Natural killer cell treated with Interleukin-12 subunit alpha and Interleukin-12 subunit beta and Interleukin-15 and Interleukin-18, amount 100 ng/mL, for 72 hours (primary cell): Measurements from ENCODE around the gene CFL2. TPM values are rescaled to one million over a fixed set of nuclear protein-coding genes. Genes with fewer than 3 reads are reported as not detected.

Source experiments
- ATAC-seq, 2 donors: fragments of 150-1000 bp; cut with Tn5 transposase in 1 of 2; sonication (Bioruptor Pico), chemical (Tn5 transposase) in 1 of 2; 2 replicates each; pipeline ENCODE4 v1.10.0; 2021
- DNase-seq: peaks from one replicate; pipeline ENCODE4 v3.0.0; 2022; ENCODE audit warnings: low spot score
- H3K27ac Mint-ChIP-seq, 2 donors: 1 replicate in 1 of 2; 2 replicates in 1 of 2; pipeline ENCODE4 v1.8.0; 2022; ENCODE audit warnings: mixed read lengths in 2 of 2, mild to moderate bottlenecking in 1 of 2, moderate library complexity in 1 of 2
- H3K27me3 Mint-ChIP-seq, 2 donors: 1 replicate in 1 of 2; 2 replicates in 1 of 2; pipeline ENCODE4 v1.8.0; 2022; ENCODE audit warnings: mixed read lengths in 2 of 2
- H3K36me3 Mint-ChIP-seq: one replicate; pipeline ENCODE4 v1.8.0; 2022; ENCODE audit warnings: mixed read lengths
- H3K4me1 Mint-ChIP-seq, 2 donors: 1 replicate in 1 of 2; 2 replicates in 1 of 2; pipeline ENCODE4 v1.8.0; 2022; ENCODE audit warnings: low read depth in 2 of 2, mixed read lengths in 2 of 2, mild to moderate bottlenecking in 1 of 2
- H3K4me3 Mint-ChIP-seq: one replicate; pipeline ENCODE4 v1.8.0; 2022; ENCODE audit warnings: mixed read lengths
- H3K9me3 Mint-ChIP-seq: 2 replicates; pipeline ENCODE4 v1.8.0; 2022; ENCODE audit warnings: mixed read lengths
- total RNA-seq, 2 donors: library from RNA; stranded (reverse); gene quantifications; one replicate each; pipeline ENCODE4 v1.2.3, GENCODE V29; 2022

Gene CFL2
- total RNA-seq, 2 donors from 2014 or later, result 8.6 to 8.8 TPM

DNA sequence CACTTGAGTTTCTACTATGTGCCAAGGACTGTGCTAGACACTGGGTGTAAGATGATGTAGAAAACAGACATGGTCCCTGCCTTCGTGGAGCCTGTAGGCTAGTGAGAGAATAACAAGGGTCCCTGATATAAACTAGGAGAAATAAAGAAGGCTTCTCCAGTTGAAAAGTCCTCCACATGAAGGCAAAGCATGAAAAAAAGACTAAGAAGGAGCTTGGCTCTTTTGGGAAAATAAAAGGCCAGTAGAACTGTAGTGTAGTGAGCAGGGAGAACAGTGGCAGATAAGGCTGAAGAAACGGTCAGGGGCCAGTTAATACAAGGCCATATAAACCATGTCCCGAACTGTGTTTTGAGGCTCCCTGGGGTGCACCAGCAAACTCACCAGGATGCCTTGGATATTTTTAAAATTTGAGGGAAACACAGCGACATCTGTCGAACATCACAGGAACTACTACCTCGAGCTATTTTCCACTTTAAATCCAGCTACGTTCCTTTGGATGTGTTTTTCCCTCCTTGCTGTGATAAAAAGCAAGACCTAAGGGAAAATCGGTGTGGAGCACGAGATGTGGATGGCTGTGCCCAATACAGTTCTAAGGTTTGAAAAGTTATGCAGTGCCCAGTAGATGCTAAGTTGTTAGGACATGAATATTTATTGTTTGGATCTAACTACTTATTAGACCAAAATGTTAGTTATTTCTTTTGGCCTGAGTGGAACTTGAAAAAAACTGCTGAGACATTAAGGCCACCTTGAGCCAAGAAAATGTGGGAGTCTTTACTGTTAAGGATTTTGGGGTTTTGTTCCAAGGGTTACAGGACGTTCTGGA is 8.5 kb upstream of the CFL2 start:
- H3K27ac Mint-ChIP-seq, result no peak overlapping the region
- no peaks in the 10 kb centered on the region for H3K9me3 Mint-ChIP-seq
- H3K27me3 Mint-ChIP-seq, result peaks cover 0 to 5% of the 10 kb centered on the region in 2 donors
- no peak for ATAC-seq
- no peak overlapping the region for H3K4me3 Mint-ChIP-seq
- peak; percentile 76 for DNase-seq
- H3K4me1 Mint-ChIP-seq, result peaks cover 0 to 2% of the 10 kb centered on the region in 2 donors
- H3K36me3 Mint-ChIP-seq, result no peaks in the 10 kb centered on the region

GRCh38 chr14:34721129-34721528 is 6.7 kb upstream of the CFL2 start:
- Mint-ChIP-seq H3K27me3 (peaks cover 0 to 7% of the 10 kb centered on the region in 2 donors), H3K4me3 (no peak overlapping the region), H3K27ac (no peak overlapping the region), H3K4me1 (peaks cover 1 to 2% of the 10 kb centered on the region in 2 donors), H3K9me3 (no peaks in the 10 kb centered on the region), H3K36me3 (no peaks in the 10 kb centered on the region)
- DNase-seq (no peak), ATAC-seq (no peak)

DNA sequence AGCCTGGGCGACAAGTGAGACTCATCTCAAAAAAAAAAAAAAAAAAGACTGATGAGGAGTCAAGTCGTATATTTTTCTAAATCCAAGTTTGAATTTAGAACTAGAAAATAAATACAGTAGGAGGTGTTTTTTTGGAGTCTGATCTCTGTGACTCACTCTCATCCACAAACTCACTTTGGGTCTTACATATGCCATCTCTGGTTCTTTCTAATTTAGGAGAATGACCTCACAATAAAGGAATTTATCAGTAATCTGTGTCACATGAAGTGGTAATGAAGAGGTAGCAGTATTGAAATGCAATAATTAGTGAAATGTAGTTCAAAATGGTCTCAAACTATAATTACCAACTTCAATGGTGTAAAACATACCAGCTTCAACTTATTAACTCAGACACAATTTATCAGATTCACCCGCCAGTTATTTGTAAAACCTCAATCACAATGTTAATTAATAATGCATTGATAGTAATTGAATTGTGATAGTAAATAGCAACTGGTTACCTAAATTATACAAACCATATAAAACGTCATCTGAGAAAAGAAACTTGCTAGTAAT is 4.4 kb upstream of the CFL2 start:
- Mint-ChIP-seq H3K27me3 (peaks cover 0 to 7% of the 10 kb centered on the region in 2 donors), H3K4me3 (no peak overlapping the region), H3K9me3 (no peaks in the 10 kb centered on the region), H3K27ac (no peak overlapping the region), H3K36me3 (no peaks in the 10 kb centered on the region), H3K4me1 (peaks cover 12 to 13% of the 10 kb centered on the region in 2 donors)
- DNase-seq, result no peak
- ATAC-seq, result no peak

DNA sequence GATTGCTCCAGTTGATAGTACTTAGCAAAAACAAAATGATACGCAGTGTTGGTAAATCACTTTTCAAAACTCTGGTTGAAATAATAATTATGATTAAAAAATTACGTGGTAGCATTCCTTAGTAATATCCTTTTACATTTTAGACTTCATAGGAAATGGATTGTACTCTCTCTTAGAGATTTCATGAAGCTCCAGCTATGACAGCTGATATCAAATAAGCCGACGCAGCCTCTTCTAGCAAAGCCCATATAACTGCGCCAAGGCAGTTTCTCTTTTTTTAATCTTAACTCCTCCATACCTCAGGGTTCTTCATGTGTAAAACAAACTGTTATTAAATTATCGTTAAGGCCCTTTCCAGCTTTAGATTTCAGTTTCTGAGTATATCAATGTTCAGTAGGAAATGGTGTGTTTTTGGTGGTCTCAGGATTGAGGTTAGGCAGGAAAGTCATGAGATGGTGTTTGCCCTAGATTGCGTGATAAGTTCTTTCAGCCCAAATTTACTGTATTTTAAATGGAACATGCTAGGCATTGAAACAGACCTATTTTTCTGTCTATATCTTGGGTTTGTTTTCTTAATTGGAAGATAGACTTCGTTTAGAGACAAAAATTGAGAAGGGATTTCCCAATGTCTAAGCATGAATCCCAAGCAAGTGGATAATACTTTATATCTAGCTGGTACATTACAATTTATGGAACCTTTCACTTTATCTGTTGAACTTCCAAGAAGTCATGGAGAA is 902 bp upstream of the CFL2 start:
- no peaks in the 10 kb centered on the region for H3K9me3 Mint-ChIP-seq
- H3K4me1 Mint-ChIP-seq, result peaks cover 18 to 23% of the 10 kb centered on the region in 2 donors
- H3K27me3 Mint-ChIP-seq, result peaks cover 0 to 5% of the 10 kb centered on the region in 2 donors
- H3K4me3 Mint-ChIP-seq, result peak overlapping the region; percentile 70
- H3K36me3 Mint-ChIP-seq, result peaks cover 6% of the 10 kb centered on the region
- H3K27ac Mint-ChIP-seq, result peak overlapping the region; percentile 72 to 87
- no peak for DNase-seq
- ATAC-seq, result no peak

- Mint-ChIP-seq H3K27me3 (peaks cover 0 to 5% of the 10 kb centered on the region in 2 donors), H3K36me3 (peaks cover 6% of the 10 kb centered on the region), H3K4me3 (peak overlapping the region; percentile 89), H3K9me3 (no peaks in the 10 kb centered on the region), H3K27ac (peak overlapping the region; percentile 68 to 92), H3K4me1 (peaks cover 18 to 23% of the 10 kb centered on the region in 2 donors)
- ATAC-seq (peak; percentile 7 to 33), DNase-seq (no peak)
Measured at GRCh38 chr14:34713681-34714319, 593 bp downstream of the CFL2 start.

DNA sequence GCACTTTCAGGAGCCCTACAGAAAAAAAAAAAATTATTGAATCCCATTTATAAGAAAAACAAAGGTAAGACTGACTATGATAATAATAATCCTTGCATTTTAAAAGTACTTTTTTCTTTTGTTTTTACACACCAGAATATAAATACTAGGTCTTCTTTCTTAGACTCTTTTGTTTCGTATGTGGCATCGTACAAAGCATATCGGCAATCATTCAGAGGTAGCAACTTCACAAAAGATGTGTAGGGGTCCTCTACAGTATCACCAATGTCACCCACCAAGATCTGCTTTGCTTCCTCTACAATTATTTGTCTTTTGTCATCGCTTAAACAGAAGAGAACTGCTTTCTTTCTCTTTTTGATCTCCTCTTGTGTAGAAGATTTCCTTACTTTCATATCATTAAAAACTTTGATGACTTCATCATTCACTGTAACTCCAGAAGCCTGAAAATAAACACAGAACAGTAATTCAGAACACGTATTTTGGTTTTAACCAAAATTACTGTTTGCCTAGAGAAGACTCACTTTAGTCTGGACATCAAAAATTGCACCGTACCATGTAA is 1.2 kb downstream of the CFL2 start:
- no peaks in the 10 kb centered on the region for H3K9me3 Mint-ChIP-seq
- H3K4me1 Mint-ChIP-seq, result peaks cover 18 to 23% of the 10 kb centered on the region in 2 donors
- peak overlapping the region; percentile 89 for H3K4me3 Mint-ChIP-seq
- H3K27me3 Mint-ChIP-seq, result peaks cover 0 to 4% of the 10 kb centered on the region in 2 donors
- ATAC-seq (no peak), DNase-seq (no peak)
- H3K27ac Mint-ChIP-seq, result peak overlapping the region; percentile 68 to 92
- H3K36me3 Mint-ChIP-seq, result peaks cover 6% of the 10 kb centered on the region

DNA sequence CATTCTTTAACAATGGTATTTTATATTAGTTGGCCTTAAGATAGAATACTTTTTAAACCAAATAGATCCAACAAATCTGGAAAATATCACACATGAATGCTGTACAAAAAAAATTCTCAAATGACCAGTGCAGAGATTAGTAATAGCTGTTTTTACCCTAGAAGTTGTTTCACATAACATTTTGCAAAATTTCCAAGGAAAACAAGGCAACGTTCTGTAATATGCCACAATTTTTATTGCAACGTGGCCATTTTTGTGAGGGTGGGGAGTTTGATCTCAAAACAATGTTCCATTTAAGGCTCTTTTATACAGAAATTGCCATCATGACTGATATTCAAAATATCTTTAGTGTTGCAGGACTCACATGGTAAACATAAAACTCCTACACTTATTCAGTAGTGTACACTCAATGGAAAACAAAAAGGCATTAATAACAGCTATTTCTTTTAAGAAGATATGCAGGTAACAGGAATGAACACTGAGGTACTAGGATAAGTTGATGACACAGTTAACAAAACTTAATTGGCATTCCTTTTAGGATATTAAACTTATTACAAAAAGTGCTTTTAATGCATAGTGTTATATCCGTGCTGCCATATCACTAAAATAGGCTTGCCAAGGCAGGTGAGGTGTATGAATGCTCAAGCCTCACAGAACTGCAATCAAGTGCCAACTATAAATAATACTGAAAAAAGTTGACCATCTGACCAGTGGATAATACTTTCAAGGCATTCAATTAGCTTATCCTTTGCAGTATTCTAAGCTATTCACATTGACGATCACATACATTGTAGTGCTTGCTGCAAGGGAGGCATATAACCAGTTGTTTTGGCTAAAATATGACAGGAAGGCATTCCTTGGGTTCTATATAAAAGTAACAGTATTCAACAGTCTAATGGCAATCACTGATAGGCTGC is 2.3 kb downstream of the CFL2 start:
- no peak overlapping the region for H3K4me3 Mint-ChIP-seq
- DNase-seq, result no peak
- H3K27me3 Mint-ChIP-seq, result no peaks in the 10 kb centered on the region
- peaks cover 18 to 23% of the 10 kb centered on the region in 2 donors for H3K4me1 Mint-ChIP-seq
- no peak overlapping the region for H3K27ac Mint-ChIP-seq
- no peak for ATAC-seq
- H3K36me3 Mint-ChIP-seq, result peaks cover 6% of the 10 kb centered on the region
- no peaks in the 10 kb centered on the region for H3K9me3 Mint-ChIP-seq

- H3K27ac Mint-ChIP-seq, result no peak overlapping the region
- peaks cover 6% of the 10 kb centered on the region for H3K36me3 Mint-ChIP-seq
- H3K4me3 Mint-ChIP-seq, result no peak overlapping the region
- H3K27me3 Mint-ChIP-seq, result no peaks in the 10 kb centered on the region
- ATAC-seq (no peak), DNase-seq (no peak)
- peaks cover 18 to 22% of the 10 kb centered on the region in 2 donors for H3K4me1 Mint-ChIP-seq
- no peaks in the 10 kb centered on the region for H3K9me3 Mint-ChIP-seq
Measured at GRCh38 chr14:34711169-34711568, 3.2 kb downstream of the CFL2 start.

GRCh38 chr14:34710744-34711143 is 3.6 kb downstream of the CFL2 start:
- no peak overlapping the region for H3K27ac Mint-ChIP-seq
- H3K27me3 Mint-ChIP-seq, result no peaks in the 10 kb centered on the region
- H3K36me3 Mint-ChIP-seq, result peaks cover 6% of the 10 kb centered on the region
- peaks cover 15 to 17% of the 10 kb centered on the region in 2 donors for H3K4me1 Mint-ChIP-seq
- ATAC-seq (no peak), DNase-seq (no peak)
- no peak overlapping the region for H3K4me3 Mint-ChIP-seq
- H3K9me3 Mint-ChIP-seq, result no peaks in the 10 kb centered on the region

- DNase-seq (no peak), ATAC-seq (no peak)
- no peaks in the 10 kb centered on the region for H3K27me3 Mint-ChIP-seq
- no peaks in the 10 kb centered on the region for H3K9me3 Mint-ChIP-seq
- no peak overlapping the region for H3K4me3 Mint-ChIP-seq
- peaks cover 6% of the 10 kb centered on the region for H3K36me3 Mint-ChIP-seq
- H3K27ac Mint-ChIP-seq, result no peak overlapping the region
- peaks cover 10% of the 10 kb centered on the region in 2 donors for H3K4me1 Mint-ChIP-seq
Measured at GRCh38 chr14:34710006-34710405, 4.4 kb downstream of the CFL2 start.

GRCh38 chr14:34707722-34708121 is 6.7 kb downstream of the CFL2 start:
- DNase-seq (no peak), ATAC-seq (no peak)
- Mint-ChIP-seq H3K9me3 (no peaks in the 10 kb centered on the region), H3K27ac (no peak overlapping the region), H3K4me1 (no peaks in the 10 kb centered on the region), H3K4me3 (no peak overlapping the region), H3K27me3 (no peaks in the 10 kb centered on the region), H3K36me3 (no peaks in the 10 kb centered on the region)

DNA sequence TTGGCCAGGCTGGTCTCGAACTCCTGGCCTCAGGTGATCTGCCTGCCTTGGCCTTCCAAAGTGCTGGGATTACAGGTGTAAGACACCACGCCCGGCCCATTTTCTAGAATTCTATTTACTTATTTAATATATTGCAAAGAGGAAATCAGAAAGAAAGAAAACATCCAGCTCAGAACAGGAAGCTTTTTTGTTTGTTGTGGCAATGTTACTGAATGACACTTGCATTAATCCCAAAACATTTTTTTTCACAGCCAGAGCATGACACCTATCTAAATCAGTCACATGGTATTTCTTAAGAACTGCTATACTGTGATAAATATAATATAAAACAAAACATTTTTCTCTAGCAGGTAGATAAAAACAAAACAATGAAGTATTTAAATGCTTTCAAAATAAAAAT is 12.6 kb downstream of the CFL2 start:
- DNase-seq (no peak), ATAC-seq (no peak)
- no peaks in the 10 kb centered on the region for H3K9me3 Mint-ChIP-seq
- H3K27me3 Mint-ChIP-seq, result no peaks in the 10 kb centered on the region
- H3K4me3 Mint-ChIP-seq, result no peak overlapping the region
- H3K4me1 Mint-ChIP-seq, result no peaks in the 10 kb centered on the region
- H3K27ac Mint-ChIP-seq, result no peak overlapping the region
- H3K36me3 Mint-ChIP-seq, result no peaks in the 10 kb centered on the region
